GM19099 (cell line): ENCODE data around the gene HHAT.

Experiments used
- POLR2A ChIP-seq: IDR thresholded peaks from 3 replicates; pipeline ENCODE4 v1.6.1; 2011; ENCODE audit warnings: low read depth; ENCODE audit not compliant: insufficient read length; ENCODE audit errors: extremely low read depth

The HHAT gene

GRCh38 chr1:210678306-210678705 is 349.6 kb downstream of the HHAT start:
- TF ChIP-seq POLR2A: no peak

- TF ChIP-seq POLR2A: no peak
Measured at GRCh38 chr1:210681158-210681557, 352.5 kb downstream of the HHAT start.

DNA sequence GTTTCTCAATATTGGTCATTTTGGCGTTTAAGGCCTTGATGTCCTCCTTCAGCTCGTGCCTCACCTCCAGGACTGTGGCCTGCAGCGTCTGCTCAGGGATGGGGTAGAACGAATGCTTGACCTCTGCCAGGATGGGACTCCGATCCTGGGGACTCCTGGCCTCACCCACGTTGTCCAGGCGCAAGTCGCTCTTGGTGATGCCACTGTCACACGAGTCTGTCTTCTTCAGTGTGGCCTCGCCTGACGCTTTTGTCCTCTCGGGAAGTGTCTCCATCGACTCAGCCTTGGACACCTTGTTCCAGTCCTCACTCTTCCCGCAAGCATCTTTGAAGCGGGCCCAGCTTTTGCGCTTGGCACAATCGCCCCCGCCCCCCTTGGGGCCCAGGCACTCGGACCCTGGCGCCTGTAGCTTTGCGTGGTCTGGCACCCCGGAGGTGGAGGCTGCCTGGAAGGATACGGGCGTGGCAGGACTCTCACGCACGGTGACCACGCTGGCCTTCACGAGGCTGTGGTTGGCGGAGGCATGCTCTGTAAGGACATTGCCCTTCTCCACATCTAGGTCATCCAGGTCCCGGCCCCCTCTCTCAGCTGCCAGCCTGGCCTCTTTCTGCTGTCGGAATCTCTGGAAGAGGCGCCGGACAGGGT is 354.8 kb downstream of the HHAT start:
- no peak for TF ChIP-seq POLR2A

DNA sequence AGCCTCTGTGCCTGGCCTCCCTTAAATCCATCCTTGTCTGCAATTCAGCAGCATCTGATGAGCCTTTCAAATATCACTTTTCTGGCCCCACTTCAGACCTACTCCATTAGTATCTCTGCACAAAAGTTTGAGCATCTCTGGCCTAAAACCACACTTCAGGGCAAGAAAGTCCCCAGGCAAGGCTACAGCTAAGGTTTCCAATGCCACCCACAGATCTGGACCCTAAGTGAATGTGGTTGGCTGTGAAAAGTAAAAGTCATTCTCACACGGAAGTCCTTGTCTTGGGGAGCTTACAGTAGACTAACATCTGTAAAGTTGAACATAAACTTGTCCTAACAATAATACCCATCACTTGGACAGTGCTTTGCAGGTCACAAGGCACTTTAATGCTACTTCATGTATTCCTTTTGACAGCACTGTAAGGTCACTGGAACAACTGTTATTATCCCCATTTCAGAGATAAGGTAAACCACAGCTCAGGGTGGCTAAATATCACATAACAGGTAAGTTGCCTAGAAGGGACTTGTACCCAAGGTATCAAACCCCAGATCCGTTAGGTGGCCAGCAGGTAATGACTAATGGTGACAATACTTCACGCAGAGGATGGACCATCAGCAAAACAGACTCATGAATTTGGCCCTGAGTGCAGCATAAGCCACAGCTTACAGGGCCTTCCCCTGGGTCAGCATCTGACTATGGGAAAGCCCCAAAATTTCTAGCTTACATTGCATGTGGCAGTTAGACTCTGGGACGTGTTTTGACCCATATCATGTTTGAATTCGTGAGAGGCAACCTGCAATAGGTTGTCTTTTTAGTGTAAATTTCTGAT is 356.0 kb downstream of the HHAT start:
- no peak for TF ChIP-seq POLR2A

GRCh38 chr1:210685295-210685650 is 356.6 kb downstream of the HHAT start:
- no peak for TF ChIP-seq POLR2A

DNA sequence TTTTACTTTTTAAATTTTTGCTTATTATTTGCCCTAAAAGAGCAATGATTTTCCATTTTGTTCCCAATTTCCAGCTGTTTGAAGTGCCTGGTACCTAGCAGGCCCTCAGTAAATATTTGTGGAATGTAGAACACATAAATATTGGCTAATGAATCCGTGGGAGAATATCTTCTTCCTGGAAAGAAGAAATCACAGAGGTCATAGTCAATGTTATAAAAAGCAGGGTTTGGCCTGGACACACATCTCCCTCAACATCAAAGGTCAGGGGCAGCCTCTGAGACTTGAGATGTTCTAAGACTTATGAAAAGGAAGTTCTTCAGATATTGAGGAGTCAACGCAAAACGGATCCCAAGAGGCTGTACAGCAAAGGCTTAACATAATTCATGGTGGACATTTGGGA is 358.1 kb downstream of the HHAT start:
- TF ChIP-seq POLR2A: no peak

DNA sequence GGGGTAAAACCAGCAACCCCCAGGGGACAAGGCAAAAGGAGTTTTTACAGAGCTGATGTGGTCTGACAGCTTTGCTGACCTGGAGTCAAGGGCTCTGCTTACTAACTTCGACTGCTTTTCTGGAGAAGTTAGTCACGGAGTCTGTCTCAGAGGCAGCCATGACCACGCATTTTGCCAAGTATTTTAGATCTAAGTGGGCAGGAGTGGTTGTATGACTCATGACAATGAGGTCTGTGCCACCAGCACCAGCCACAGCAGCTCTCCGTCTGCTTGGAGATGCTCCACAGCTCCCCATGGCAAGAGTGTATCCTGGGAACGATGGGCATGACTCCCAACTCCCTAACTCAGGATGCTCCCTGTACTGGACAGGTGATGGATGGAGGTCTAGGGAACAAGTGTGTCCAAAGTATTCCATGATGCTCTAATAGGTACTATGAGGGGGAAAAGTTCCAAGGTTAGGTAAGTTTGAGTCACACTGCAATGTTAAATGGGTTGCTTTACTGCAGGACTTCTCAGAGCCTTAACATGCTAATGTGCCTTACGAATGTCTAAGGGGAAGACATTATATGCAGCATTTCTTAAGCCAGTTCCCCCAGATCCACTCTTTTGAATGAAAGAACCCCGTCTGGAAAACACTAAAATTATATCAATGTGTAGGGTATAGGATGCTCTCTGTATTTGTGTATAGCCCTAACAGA is 359.0 kb downstream of the HHAT start:
- TF ChIP-seq POLR2A: no peak

GRCh38 chr1:210688512-210689234 is 360.0 kb downstream of the HHAT start:
- no peak for TF ChIP-seq POLR2A

GRCh38 chr1:210689826-210690225 is 361.1 kb downstream of the HHAT start:
- no peak for TF ChIP-seq POLR2A

DNA sequence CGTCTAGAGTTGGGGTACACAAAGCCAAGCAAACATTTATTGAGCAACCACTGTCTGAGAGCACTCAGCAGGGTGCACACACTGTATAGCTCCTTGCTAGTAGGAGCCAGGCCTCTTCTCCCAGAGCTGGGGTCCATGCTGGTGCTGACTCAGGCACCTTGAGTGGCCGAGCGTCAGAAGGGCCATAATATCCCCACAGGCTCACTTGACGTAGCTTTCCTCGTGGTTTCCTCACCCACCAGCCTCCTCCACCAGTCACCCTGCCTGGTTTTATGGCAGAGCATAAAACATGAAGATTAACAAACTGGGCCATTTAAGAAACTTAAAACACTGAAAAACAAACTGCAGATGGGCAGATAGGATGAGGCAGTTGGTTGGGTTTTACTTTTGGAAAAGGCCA is 361.5 kb downstream of the HHAT start:
- TF ChIP-seq POLR2A: no peak

DNA sequence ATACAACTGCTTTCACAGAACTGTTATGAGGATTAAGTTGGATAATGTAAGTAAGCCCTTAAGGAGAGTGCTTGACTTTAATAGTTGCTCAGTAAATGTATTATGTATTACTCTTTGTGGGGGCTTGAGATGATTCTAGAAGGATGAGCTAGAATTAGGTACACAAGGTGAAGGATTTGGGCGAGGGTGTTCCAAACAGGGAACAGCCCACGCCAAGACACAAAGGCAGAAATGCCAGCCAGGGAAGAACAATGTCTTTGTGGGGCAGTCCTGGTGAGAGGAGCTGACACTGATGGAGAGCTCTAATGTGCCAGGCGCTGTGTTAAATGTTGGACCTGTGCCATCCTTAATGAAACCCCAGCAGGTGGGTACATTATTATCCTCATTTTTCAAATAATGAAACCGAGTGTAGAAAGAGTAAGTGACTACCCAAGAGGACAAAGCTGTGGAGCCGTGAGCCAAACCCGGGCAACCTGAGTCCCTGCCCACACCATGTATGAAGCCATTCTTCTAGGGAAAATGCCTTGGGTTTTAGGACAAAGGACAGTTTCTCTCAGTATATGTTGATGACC is 362.4 kb downstream of the HHAT start:
- TF ChIP-seq POLR2A: no peak

- TF ChIP-seq POLR2A: no peak
Measured at GRCh38 chr1:210692796-210693195, 364.1 kb downstream of the HHAT start.

- no peak for TF ChIP-seq POLR2A
Measured at GRCh38 chr1:210695026-210695425, 366.3 kb downstream of the HHAT start.

DNA sequence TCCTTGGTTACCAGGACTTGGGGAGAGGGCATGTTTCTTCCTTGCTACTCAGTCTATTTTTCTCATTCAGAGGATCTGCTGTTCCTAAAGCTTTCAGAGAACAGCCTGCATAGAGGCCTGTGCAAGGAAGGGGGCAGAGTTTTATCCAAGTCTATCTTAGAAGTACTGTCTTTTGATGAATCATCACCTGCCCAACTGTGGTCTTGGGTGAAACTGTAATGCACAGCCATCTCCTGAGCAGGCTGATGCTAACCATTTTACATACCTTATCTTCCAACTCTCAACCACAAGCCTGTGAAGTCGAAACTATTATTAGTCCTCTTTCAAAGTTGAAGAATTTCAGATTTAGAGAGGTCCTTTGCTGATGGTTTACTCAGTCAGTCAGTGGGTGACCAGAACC is 368.0 kb downstream of the HHAT start:
- TF ChIP-seq POLR2A: no peak

DNA sequence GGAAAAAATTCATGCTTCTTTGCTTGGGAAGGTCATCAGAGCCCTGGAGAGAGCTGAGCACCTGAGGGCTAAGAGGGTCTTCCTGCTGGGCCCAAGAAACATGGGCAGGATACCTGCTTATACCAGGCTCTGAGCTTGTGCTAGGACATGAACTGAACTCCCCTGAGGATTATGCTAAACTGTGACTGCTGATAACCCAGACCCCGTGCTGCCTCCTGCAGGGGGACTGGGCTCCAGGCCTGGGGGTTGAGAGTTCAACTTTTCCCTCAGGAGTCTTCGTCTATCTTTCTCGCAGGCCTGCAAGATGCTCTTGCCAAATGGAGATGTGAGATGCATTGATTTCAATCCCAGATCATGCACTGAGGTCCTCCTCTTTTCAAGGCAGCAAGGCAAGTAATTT is 368.5 kb downstream of the HHAT start:
- TF ChIP-seq POLR2A: no peak
